OCI-LY3 (cell line): ENCODE results near the gene MAML2.

Experiments used
- EZH2phosphoT487 ChIP-seq: fragments of 200-600 bp; shearing (Covaris generic); IDR thresholded peaks from 2 replicates; pipeline ENCODE4 v1.6.1; 2018; ENCODE audit warnings: antibody characterized with exemption, mixed run types, low read depth
- TF ChIP-seq, protein P1 (sequence below): fragments of 200-600, 300-600 bp; sonication (generic); IDR thresholded peaks from 2 replicates; pipeline ENCODE4 v1.5.1; 2014; ENCODE audit warnings: antibody characterized with exemption, low read length, low read depth

DNA sequence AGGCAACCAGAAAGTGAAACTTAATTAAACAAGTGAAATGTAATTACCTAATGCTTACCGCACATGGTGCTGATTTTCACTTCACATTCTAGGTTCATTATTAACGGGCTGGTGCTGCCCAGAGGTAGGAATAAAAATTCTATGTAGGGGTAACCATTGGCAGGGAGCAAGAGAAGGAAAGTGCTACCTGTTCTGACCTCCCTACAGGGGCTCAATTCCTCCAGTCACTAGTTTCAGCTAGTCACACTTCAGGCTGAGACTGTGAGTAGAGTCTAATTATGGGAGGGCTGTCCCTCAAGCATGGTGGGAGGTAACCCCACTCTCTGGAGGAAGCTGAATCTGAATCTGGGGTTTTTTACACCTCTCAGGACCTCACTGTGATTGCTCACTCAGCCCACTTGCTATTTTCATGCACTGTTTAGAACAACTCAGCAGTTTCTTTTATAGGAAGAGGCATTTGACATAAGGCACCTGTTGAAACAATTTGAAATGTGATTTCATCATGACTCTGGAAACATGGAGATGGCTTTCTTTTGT lies 75.4 kb downstream of the MAML2 start:
- TF ChIP-seq, protein P1, sequence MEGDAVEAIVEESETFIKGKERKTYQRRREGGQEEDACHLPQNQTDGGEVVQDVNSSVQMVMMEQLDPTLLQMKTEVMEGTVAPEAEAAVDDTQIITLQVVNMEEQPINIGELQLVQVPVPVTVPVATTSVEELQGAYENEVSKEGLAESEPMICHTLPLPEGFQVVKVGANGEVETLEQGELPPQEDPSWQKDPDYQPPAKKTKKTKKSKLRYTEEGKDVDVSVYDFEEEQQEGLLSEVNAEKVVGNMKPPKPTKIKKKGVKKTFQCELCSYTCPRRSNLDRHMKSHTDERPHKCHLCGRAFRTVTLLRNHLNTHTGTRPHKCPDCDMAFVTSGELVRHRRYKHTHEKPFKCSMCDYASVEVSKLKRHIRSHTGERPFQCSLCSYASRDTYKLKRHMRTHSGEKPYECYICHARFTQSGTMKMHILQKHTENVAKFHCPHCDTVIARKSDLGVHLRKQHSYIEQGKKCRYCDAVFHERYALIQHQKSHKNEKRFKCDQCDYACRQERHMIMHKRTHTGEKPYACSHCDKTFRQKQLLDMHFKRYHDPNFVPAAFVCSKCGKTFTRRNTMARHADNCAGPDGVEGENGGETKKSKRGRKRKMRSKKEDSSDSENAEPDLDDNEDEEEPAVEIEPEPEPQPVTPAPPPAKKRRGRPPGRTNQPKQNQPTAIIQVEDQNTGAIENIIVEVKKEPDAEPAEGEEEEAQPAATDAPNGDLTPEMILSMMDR = no peak
- TF ChIP-seq EZH2phosphoT487 = no peak
